ENCODE measurements around the gene DCN.
"Not testable (repeated sequence)": the region's sequence is repeated elsewhere in the genome, so short reads cannot be mapped to it uniquely, and the experiment has no call there.

The DCN gene

GRCh38 chr12:91182636-91183455, at the start of gene DCN:
Gene DCN, minus strand, starts transcription at chr12:91182817. Its CDS starts 4,265 bp downstream, at chr12:91178552.
- Mint-ChIP-seq H3K36me3 (no peaks in the 10 kb centered on the region), H3K4me1 (no peaks in the 10 kb centered on the region), H3K27ac (no peak within 1 kb of the TSS), H3K9me3 (no peaks in the 10 kb centered on the region), H3K27me3 (peaks cover 1% of the 10 kb centered on the region), H3K4me3 (no peak within 1 kb of the TSS)

- Mint-ChIP-seq H3K36me3 (no peaks in the 10 kb centered on the region), H3K4me1 (no peaks in the 10 kb centered on the region), H3K9me3 (no peaks in the 10 kb centered on the region), H3K27me3 (peaks cover 6% of the 10 kb centered on the region), H3K4me3 (no peak overlapping the region), H3K27ac (no peak overlapping the region)
These were observed 48.2 kb upstream of the DCN start for GRCh38 chr12:91230841-91231240.

GRCh38 chr12:91226951-91227350, 44.3 kb upstream of the DCN start:
- no peak overlapping the region for H3K27ac Mint-ChIP-seq

GRCh38 chr12:91225316-91225715, 42.7 kb upstream of the DCN start:
- H3K27ac Mint-ChIP-seq: no peak overlapping the region
- H3K4me1 Mint-ChIP-seq: no peaks in the 10 kb centered on the region
- no peak overlapping the region for H3K4me3 Mint-ChIP-seq
- H3K9me3 Mint-ChIP-seq: no peaks in the 10 kb centered on the region
- H3K36me3 Mint-ChIP-seq: no peaks in the 10 kb centered on the region
- peaks cover 9% of the 10 kb centered on the region for H3K27me3 Mint-ChIP-seq

More at GRCh38 chr12:91226951-91227350, 44.3 kb upstream of the DCN start:
- H3K9me3 Mint-ChIP-seq: no peaks in the 10 kb centered on the region
- peaks cover 9% of the 10 kb centered on the region for H3K27me3 Mint-ChIP-seq
- H3K36me3 Mint-ChIP-seq: no peaks in the 10 kb centered on the region
- H3K4me3 Mint-ChIP-seq: no peak overlapping the region
- H3K4me1 Mint-ChIP-seq: no peaks in the 10 kb centered on the region

- Mint-ChIP-seq H3K27me3 (peaks cover 8% of the 10 kb centered on the region), H3K36me3 (no peaks in the 10 kb centered on the region), H3K27ac (no peak overlapping the region), H3K9me3 (no peaks in the 10 kb centered on the region), H3K4me3 (no peak overlapping the region), H3K4me1 (no peaks in the 10 kb centered on the region)
These were observed 41.8 kb upstream of the DCN start for GRCh38 chr12:91224401-91224800.

- H3K4me1 Mint-ChIP-seq: no peaks in the 10 kb centered on the region
- no peak overlapping the region for H3K4me3 Mint-ChIP-seq
- H3K36me3 Mint-ChIP-seq: no peaks in the 10 kb centered on the region
- H3K27ac Mint-ChIP-seq: no peak overlapping the region
- H3K27me3 Mint-ChIP-seq: peaks cover 4% of the 10 kb centered on the region
- H3K9me3 Mint-ChIP-seq: no peaks in the 10 kb centered on the region
These were observed 40.1 kb upstream of the DCN start for GRCh38 chr12:91222746-91223145.

- H3K9me3 Mint-ChIP-seq: no peaks in the 10 kb centered on the region
- H3K27me3 Mint-ChIP-seq: peaks cover 4% of the 10 kb centered on the region
- H3K4me3 Mint-ChIP-seq: no peak overlapping the region
- H3K4me1 Mint-ChIP-seq: no peaks in the 10 kb centered on the region
- no peaks in the 10 kb centered on the region for H3K36me3 Mint-ChIP-seq
- H3K27ac Mint-ChIP-seq: no peak overlapping the region
These were observed 37.3 kb upstream of the DCN start for GRCh38 chr12:91219919-91220318.

GRCh38 chr12:91219511-91219910, 36.9 kb upstream of the DCN start:
- no peak overlapping the region for H3K27ac Mint-ChIP-seq
- H3K4me3 Mint-ChIP-seq: no peak overlapping the region
- H3K9me3 Mint-ChIP-seq: no peaks in the 10 kb centered on the region
- H3K27me3 Mint-ChIP-seq: peaks cover 4% of the 10 kb centered on the region
- no peaks in the 10 kb centered on the region for H3K4me1 Mint-ChIP-seq
- H3K36me3 Mint-ChIP-seq: no peaks in the 10 kb centered on the region

GRCh38 chr12:91216871-91217270, 34.3 kb upstream of the DCN start:
- H3K9me3 Mint-ChIP-seq: no peaks in the 10 kb centered on the region

GRCh38 chr12:91215940-91216454, 33.4 kb upstream of the DCN start:
- Mint-ChIP-seq H3K4me3 (no peak overlapping the region), H3K9me3 (no peaks in the 10 kb centered on the region), H3K36me3 (no peaks in the 10 kb centered on the region), H3K27me3 (no peaks in the 10 kb centered on the region), H3K27ac (no peak overlapping the region), H3K4me1 (no peaks in the 10 kb centered on the region)

More at GRCh38 chr12:91216871-91217270, 34.3 kb upstream of the DCN start:
- H3K27me3 Mint-ChIP-seq: no peaks in the 10 kb centered on the region
- no peak overlapping the region for H3K27ac Mint-ChIP-seq
- no peaks in the 10 kb centered on the region for H3K4me1 Mint-ChIP-seq
- H3K4me3 Mint-ChIP-seq: no peak overlapping the region
- H3K36me3 Mint-ChIP-seq: no peaks in the 10 kb centered on the region

- peaks cover 5% of the 10 kb centered on the region for H3K9me3 Mint-ChIP-seq
- H3K4me1 Mint-ChIP-seq: no peaks in the 10 kb centered on the region
- no peak overlapping the region for H3K27ac Mint-ChIP-seq
- no peak overlapping the region for H3K4me3 Mint-ChIP-seq
- H3K36me3 Mint-ChIP-seq: no peaks in the 10 kb centered on the region
- H3K27me3 Mint-ChIP-seq: peaks cover 4% of the 10 kb centered on the region
These were observed 29.2 kb upstream of the DCN start for GRCh38 chr12:91211866-91212265.

GRCh38 chr12:91210618-91211017, 28.0 kb upstream of the DCN start:
- peaks cover 5% of the 10 kb centered on the region for H3K9me3 Mint-ChIP-seq
- H3K27me3 Mint-ChIP-seq: peaks cover 5% of the 10 kb centered on the region
- no peak overlapping the region for H3K4me3 Mint-ChIP-seq
- H3K36me3 Mint-ChIP-seq: no peaks in the 10 kb centered on the region
- no peak overlapping the region for H3K27ac Mint-ChIP-seq
- H3K4me1 Mint-ChIP-seq: no peaks in the 10 kb centered on the region

- Mint-ChIP-seq H3K4me3 (no peak overlapping the region), H3K36me3 (no peaks in the 10 kb centered on the region), H3K27me3 (peaks cover 5% of the 10 kb centered on the region), H3K4me1 (no peaks in the 10 kb centered on the region), H3K9me3 (peaks cover 5% of the 10 kb centered on the region), H3K27ac (no peak overlapping the region)
These were observed 27.5 kb upstream of the DCN start for GRCh38 chr12:91210144-91210543.

GRCh38 chr12:91207301-91207700, 24.7 kb upstream of the DCN start:
- H3K9me3 Mint-ChIP-seq, H3K4me1 Mint-ChIP-seq, H3K27me3 Mint-ChIP-seq, H3K4me3 Mint-ChIP-seq, H3K36me3 Mint-ChIP-seq: not testable (repeated sequence)
- peak overlapping the region; percentile 68 for H3K27ac Mint-ChIP-seq

GRCh38 chr12:91205811-91206210, 23.2 kb upstream of the DCN start:
- Mint-ChIP-seq H3K4me3 (no peak overlapping the region), H3K36me3 (no peaks in the 10 kb centered on the region), H3K27ac (no peak overlapping the region), H3K4me1 (no peaks in the 10 kb centered on the region), H3K27me3 (peaks cover 5% of the 10 kb centered on the region), H3K9me3 (peaks cover 5% of the 10 kb centered on the region)

- Mint-ChIP-seq H3K9me3 (peaks cover 5% of the 10 kb centered on the region), H3K4me1 (no peaks in the 10 kb centered on the region), H3K27me3 (peaks cover 7% of the 10 kb centered on the region), H3K27ac (no peak overlapping the region), H3K36me3 (no peaks in the 10 kb centered on the region), H3K4me3 (no peak overlapping the region)
These were observed 21.8 kb upstream of the DCN start for GRCh38 chr12:91204421-91204820.

Measured in activated naive CD4-positive, alpha-beta T cell treated with anti-CD3 and anti-CD28 coated beads, Interleukin-2, amount 50 U/mL, for 24 hours (primary cell).